Mucosa of gallbladder (tissue), 1 donor: ENCODE measurements around the gene PLAAT1. TPM values are rescaled to one million over a fixed set of nuclear protein-coding genes. Genes with fewer than 3 reads are reported as not detected.

Experiments
- DNase-seq: peaks from one replicate; pipeline ENCODE4 v3.0.0-alpha.2; 2020; ENCODE audit warnings: low spot score
- total RNA-seq: library from RNA; stranded (reverse); gene quantifications from one replicate; pipeline ENCODE4 v1.2.1, GENCODE V29; 2021
- donor health status: DM: no; HTN: no; CAD: no.

The PLAAT1 gene
- total RNA-seq, 1 donor from 2014 or later: 0.58 TPM

DNA sequence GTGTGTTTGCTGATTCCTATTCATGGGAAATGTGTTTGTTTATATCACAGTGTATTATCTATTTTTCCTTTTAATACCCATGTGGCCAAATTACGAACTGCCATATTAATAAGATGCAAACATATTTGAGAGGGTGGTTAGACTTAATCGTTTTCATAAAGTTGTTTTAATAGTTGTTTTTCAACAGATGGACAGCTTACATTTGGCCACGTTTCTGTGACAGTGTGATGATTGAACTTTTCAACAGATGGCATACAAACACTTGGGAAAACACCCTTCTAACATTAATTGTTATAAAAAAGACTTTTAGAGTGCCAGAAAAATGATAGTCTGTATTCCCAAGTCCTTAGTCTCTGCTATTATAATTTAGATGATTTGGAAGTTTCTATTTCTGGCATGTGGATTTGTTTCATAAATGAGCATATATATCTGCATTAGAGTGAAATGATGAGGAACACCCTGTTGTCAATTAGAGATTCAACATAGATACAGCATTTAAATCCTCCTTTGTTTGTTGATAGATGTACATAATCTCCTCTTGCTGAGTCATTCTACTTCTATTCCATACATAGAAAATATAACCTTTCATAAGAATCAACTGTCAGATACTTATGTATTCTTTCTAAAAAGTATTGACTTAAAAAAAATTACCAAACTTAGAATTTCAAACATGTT lies 13.1 kb downstream of the PLAAT1 start:
- no peak for DNase-seq

DNA sequence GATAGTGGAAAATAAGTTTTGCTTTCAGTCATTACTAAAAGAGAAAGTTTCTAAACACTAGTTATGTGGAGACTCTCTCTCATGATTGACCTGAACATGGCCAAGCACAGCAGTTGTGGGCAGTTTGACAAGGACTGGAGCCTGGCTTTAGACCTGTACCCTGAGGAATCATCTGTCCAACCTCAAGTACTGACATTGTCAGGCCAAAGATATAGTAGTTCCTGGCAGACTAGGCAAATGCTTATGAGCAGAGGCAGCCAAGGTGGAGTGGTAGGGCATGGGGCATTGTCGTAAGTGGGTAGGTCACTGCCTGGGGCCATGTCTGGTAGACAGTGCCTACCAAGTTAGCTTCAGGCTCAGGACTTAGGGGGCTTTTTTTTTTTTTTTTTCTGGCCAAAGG lies 20.9 kb downstream of the PLAAT1 start:
- DNase-seq: no peak

DNA sequence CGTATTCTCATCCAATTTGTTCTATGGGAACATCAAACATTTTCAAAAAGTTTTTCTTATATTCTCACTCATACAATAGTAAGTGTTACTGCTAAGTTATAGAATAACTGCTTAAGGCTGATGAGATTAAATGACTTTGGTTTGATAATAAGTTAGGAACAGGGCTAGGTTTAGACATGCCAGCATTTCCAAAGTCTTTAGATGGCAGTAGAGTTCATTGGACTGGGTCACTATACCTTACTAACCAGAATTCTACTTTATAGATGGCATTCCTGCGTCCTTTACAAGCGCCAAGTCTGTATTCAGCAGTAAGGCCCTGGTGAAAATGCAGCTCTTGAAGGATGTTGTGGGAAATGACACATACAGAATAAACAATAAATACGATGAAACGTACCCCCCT lies 21.7 kb downstream of the PLAAT1 start:
- DNase-seq: no peak

DNA sequence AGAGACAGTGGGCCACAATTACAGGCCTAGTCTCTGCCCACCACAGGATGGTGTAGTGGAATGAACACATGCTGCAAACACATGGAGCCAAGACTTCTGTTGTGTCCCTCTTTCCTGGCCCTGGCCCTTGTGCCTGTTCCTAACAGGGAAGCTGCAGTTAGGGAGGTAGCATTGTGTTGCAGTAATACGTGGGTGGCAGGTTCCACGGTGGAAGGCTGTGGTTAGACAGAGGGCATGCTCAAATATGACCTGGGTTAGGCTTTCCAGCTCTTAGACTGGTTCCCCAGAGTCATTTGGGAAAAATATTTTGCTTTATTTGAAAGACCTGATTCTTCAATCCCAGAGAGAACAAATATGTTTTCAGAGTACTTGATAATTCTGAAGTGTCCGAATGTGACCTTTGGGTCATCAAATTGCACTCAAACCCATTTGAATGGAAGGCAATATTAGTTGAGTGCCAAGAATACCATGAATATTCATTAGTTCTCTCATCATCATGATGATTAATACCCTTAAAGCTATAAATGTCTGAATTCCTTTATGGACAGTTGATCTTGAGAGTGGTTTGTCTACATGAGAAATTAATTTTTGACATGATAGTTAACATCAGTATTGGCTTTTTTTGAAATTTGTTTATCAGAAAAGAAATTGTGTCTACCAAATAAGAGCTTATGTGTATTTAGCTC lies 28.5 kb downstream of the PLAAT1 start:
- no peak for DNase-seq

DNA sequence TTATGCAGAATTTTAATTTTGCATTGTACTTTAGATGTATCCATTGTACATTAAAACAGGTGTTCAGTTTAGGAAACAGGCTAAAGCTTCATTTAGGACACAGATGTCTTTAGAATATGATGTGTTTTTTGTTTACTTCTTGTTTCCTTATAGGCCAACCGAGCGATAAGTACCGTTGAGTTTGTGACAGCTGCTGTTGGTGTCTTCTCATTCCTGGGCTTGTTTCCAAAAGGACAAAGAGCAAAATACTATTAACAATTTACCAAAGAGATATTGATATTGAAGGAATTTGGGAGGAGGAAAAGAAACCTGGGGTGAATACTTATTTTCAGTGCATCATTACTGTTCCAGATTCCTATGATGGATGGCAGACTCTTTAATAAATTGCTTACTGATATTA lies 29.4 kb downstream of the PLAAT1 start:
- DNase-seq: no peak

DNA sequence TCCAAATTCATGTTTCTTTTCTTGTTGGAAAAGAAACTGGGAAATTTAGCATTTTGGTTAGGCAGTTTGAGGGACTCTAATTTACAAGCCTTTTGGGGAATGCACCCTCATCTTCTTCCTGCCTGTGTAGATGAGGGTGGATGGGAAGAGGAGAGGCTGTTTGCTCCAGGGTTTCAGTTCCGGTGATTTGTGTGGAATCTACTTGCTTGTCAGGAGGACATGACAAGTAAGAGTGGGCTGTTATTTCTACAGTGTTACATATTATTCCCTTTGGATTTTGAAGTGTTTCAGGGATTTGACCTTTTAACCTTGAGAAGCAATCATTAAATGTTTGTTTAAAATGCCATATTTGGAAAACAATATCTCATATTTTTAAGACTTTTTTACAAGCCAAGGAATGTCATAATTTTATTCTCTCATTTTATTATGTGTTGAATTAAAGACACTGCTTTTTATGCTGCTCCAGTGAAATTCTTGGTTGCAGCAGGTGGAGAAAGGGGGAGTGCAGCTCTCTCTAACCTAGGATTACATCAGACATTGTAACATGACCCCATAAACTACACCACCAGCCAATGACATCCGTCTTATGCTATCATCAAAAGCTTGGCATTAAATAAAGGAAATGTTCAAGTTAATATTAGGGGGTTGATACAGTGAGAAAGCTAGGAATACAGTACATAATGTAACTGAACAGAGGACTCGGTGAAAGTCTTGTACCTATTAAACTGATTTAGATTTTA lies 30.2 kb downstream of the PLAAT1 start:
- DNase-seq: no peak

DNA sequence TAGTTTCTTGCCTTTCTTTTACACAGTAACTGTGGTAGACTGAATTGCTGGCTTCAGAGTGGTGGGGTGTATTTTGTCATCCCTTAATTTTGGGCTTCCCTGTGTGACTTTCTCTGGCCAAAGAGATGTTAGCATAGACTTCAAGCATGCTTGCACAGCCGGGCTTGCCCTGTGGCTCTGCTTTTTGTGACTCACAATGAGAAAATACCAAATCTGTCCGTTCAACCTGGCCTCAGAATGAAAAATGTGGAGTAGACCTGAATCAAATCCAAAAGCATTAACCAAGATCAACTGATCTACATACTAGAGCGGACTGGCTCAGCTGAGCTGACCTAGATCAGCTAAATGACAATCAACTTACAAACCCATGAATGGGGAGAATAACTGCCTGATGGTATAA lies 51.4 kb downstream of the PLAAT1 start:
- no peak for DNase-seq

DNA sequence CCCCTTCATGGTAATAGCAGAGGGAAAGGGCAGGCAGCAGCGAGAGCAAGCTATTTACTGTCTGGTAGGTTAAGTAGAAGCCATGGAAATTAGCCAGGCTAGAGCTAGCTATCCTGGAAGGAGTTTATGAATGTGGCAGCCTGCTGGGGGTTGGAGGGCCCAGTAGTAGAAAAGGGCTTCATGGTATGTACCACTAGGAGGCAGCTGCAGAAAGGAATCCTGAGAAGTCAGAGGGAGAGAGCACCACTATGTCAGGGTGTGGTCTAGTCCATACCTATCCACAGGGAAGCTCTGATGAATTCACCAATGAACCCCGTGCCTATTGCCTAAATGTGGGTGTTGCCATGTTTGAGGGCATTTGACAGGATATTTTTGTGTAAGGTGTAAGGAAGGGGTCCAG lies 55.0 kb downstream of the PLAAT1 start:
- DNase-seq: no peak

DNA sequence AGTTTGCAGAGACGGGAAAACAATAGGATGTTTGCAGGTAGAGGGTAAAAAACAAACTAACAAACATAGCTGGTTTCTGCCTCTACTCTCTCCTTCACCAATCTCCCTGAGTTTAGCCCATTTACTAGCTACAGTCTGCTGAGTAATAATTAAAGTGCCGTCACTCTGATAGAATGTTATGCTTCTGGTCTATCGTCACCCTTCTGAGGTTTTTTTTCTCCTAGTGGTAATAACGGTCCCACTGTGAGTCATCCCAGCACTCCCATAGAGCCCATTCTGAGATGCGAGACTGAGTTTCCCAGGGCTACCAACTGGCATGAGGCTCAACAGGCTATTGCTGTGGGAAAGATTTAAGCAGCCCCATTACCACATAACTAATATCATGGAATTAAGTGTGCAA lies 56.4 kb downstream of the PLAAT1 start:
- DNase-seq: no peak

DNA sequence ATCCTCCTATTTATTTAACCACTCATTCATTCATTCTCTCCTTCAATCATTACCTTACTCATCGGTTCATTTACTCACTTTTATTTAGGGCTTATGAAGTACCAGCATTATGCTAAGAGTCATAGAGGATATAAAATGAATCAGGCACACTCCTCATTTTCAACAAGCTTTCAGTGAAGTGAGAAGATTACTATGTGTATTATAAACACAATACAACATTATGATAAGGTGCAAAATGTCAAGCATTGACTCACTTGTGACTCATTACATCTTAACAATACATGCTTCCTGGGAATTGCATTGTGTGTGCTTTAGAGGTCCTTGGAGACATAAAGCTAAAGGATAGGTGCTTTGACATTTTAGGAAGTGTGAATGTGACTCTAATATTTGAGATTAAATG lies 60.4 kb downstream of the PLAAT1 start:
- DNase-seq: no peak

DNA sequence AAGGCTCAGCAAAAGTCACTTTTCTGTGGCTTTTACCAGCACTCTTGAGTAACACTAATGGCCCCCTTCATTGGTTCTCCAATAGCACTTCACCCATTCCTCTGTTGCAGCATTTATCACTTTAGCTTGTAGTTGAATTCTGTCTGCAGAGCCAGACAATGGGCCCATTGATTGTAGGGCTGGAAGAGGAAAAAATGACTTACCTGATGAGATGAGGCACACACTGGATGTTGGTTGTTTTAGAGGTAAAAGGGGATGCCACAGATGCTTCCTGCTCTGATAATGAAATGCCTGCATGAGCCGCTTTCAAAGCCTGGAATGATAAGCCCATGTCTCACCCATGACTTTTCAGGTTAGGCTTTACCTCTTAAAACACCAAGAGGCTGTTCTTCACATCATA lies 64.3 kb downstream of the PLAAT1 start:
- DNase-seq: no peak

DNA sequence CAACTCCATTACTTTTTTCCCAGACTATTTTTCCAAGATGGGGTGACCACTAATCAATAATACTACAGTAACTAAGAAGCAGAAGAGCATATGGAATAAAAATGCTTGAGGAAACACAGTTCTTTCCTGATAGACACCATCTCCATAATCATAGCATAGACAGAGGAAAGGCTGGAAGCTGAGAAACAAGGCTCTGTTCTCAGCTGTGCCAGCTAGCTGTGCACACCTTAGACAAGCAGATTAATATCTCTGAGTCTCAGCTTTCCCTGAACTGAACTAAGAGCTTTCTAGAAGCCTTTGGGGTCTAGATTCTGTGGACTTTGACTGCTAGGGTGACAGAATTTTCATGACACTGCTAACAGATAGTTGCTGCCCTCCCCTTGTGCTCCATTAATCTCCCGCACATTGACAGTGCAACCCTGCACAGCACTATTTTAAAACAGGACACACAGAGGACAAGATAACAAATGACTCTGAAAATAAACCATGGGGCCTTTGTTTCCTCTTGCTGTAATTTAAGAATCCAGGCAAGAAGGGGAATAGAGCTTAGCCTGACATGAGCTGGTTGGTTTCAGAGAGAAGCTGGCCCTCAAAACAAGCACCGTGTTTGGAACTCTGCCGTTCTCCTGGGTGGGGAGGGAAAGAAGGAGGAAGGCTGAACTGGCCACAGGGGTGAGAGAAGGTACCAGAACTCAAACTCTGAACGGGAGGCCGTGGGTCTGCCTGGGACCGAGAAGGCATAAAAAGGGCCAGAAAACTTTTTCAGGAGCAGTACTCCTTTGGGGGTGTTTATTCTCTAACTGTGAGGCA lies 70.1 kb downstream of the PLAAT1 start:
- DNase-seq: no peak

DNA sequence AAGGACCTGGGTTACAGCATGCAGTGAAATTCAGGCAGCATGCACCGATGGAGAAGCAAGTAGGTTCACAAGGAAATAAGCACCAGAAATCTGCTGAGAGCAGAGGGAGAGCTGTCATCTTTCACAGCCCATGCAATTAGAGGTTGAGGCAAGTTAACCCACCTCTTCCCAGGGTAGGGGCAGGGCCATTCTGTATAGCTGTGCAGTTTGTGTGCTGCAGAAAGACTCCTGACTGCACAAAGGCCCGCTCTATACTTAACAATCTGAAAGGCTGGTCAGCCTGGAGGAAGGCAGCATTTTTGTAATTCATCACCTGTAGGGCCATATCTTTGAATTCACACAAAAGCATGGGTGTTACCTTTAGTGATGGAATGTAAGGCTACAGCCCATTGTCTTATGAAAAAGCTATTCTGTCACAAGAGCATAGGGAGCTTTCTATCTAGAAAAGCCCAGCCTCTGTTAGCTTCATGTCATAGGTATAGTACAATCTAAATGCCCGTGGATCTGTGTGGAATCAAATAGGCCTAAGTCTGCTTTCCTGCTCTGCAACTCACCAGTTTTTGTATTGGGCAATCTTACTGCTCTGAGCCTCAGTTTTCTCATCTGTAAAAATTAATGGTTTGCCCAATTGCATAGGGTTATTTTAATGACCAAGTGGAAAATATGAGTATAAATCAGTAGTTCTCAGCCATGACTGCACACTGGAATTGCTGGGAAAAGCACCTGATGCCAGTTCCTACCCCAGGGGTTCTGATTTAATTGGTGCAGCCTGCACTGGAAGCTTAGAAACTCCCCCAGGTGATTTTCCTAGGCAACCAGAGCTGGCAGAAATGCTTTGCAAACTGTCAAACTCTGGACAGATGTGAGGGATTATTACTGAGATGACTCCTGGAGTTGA lies 72.3 kb downstream of the PLAAT1 start:
- no peak for DNase-seq

DNA sequence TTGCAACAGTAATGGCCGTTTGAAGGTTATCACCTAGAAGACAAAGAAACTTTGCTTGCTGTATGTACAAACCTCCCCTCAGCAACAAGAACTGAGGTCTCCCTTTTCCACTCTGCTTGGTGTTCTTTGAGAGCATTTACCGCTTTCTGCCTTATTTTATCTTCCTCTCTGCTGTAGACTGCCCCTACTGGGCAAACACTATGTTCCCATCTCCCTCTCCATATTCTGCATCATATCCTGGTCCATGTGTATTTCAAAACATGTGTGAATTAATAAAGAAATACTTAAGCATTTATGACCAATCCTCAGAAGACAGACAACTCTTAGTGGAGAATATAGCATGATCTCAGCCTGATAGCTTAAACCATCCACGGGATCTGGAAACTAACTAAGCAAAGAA lies 73.1 kb downstream of the PLAAT1 start:
- no peak for DNase-seq

DNA sequence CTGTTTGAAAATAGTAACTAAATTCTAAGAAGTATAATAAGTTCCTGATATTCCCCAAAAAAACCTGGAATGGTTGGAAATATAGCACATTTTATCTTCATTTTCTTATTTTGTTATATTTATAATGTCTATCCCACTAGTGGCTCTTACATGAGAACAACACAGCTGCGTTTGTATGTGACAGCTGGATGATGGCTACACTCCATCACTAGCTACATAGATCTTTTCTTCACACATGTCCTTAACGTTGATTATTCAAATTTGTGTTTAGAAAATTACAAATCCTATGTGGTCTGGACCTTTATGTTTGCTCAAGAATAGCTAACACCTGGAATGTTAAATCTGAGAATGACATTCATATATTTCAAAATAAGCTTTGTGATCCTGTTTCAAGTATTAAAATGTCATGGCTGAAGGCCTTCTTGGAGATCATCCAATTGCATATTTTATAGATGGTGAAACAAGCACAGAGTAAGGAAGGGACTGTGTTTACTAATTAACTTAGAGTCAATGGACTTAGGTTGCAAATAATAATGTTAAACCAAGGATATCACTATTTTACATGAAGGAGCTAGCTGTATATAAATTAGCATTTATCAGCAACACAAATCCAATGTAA lies 76.8 kb downstream of the PLAAT1 start:
- DNase-seq: no peak

Other genes starting within 250 kb of the PLAAT1 start
- 0.86 TPM for gene ATP13A5, start 137.5 kb downstream of the PLAAT1 start, total RNA-seq